Activated naive CD4-positive, alpha-beta T cell treated with anti-CD3 and anti-CD28 coated beads, Interleukin-2, amount 50 U/mL, for 24 hours (primary cell): ENCODE data around the gene CBR1.
A peak's percentile ranks its signal among the peaks of the same experiment; 100 is the strongest.
"Not testable (repeated sequence)": the region's sequence is repeated elsewhere in the genome, so short reads cannot be mapped to it uniquely, and the experiment has no call there.

Source experiments
- H3K27ac Mint-ChIP-seq: one replicate; pipeline ENCODE4 v1.8.0; 2021; ENCODE audit warnings: mild to moderate bottlenecking, mixed read lengths
- H3K27me3 Mint-ChIP-seq: one replicate; pipeline ENCODE4 v1.8.0; 2021; ENCODE audit warnings: mixed read lengths
- H3K36me3 Mint-ChIP-seq: one replicate; pipeline ENCODE4 v1.8.0; 2021; ENCODE audit warnings: mixed read lengths
- H3K4me1 Mint-ChIP-seq: one replicate; pipeline ENCODE4 v1.8.0; 2021; ENCODE audit warnings: mixed read lengths
- H3K4me3 Mint-ChIP-seq: one replicate; pipeline ENCODE4 v1.8.0; 2021; ENCODE audit warnings: mild to moderate bottlenecking, mixed read lengths
- H3K9me3 Mint-ChIP-seq: one replicate; pipeline ENCODE4 v1.8.0; 2021; ENCODE audit warnings: mixed read lengths

The CBR1 gene

GRCh38 chr21:36065497-36066036, 4.3 kb upstream of the CBR1 start:
- Mint-ChIP-seq H3K27me3 (no peaks in the 10 kb centered on the region), H3K9me3 (no peaks in the 10 kb centered on the region), H3K4me1 (peaks cover 19% of the 10 kb centered on the region), H3K36me3 (peaks cover 2% of the 10 kb centered on the region), H3K4me3 (no peak overlapping the region), H3K27ac (peak overlapping the region; percentile 33)

DNA sequence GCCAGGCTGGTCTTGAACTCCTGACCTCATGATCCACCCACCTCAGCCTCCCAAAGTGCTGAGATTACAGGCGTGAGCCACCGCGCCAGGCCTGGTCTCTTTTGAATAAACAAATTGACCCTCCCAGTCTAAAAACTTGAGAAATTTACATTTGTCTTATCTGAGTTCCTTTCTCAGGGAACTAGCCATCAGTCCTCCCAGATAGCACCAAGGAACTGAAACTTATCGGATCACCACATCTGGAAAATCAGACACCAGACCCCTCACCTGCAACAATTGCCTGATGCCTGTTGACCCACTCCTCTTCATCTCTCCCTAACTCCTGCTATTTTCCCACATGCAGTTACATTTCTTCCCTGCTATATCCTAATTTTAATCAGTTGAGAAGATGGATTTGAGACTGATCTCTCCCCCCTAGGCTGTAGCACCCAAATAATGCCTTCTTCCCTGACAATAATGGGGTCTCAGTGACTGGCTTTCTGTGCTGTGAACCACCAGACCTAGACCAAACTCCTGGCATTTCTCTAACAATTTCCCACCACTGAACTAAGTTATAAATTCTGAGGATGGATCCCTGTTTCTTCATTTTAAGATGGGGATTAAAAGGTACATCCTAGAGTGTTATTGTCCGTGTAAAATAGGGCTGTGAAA, 951 bp upstream of the CBR1 start:
- H3K27me3 Mint-ChIP-seq: no peaks in the 10 kb centered on the region
- peak overlapping the region; percentile 61 for H3K27ac Mint-ChIP-seq
- H3K4me1 Mint-ChIP-seq: peaks cover 47% of the 10 kb centered on the region
- H3K36me3 Mint-ChIP-seq: peaks cover 14% of the 10 kb centered on the region
- no peaks in the 10 kb centered on the region for H3K9me3 Mint-ChIP-seq
- peak overlapping the region; percentile 84 for H3K4me3 Mint-ChIP-seq

DNA sequence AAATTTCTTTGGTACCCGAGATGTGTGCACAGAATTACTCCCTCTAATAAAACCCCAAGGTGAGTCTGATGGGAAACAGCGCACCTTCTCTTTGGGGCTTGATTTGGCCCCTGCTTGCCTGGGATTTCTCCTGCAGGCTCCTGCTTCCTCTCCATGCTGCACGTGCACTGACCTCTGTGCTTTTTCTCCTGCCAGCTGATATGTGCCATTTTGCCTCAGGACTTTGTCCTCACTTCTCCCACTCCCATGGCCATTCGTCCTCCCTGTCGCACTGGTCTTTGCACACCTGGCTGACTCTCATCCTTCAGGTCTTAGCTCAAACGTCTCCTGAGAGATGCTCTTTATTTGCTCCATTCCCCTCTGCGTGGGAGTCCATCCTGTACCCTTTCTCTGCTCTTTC, 1.2 kb downstream of the CBR1 start:
- H3K9me3 Mint-ChIP-seq: no peaks in the 10 kb centered on the region
- peak overlapping the region; percentile 84 for H3K4me3 Mint-ChIP-seq
- peak overlapping the region; percentile 76 for H3K27ac Mint-ChIP-seq
- H3K36me3 Mint-ChIP-seq: peaks cover 14% of the 10 kb centered on the region
- H3K4me1 Mint-ChIP-seq: peaks cover 50% of the 10 kb centered on the region
- H3K27me3 Mint-ChIP-seq: no peaks in the 10 kb centered on the region

- peaks cover 14% of the 10 kb centered on the region for H3K36me3 Mint-ChIP-seq
- H3K27me3 Mint-ChIP-seq: no peaks in the 10 kb centered on the region
- H3K4me1 Mint-ChIP-seq: peaks cover 59% of the 10 kb centered on the region
- no peak overlapping the region for H3K27ac Mint-ChIP-seq
- H3K9me3 Mint-ChIP-seq: no peaks in the 10 kb centered on the region
- peak overlapping the region; percentile 84 for H3K4me3 Mint-ChIP-seq
Observed at GRCh38 chr21:36072453-36073162, 2.8 kb downstream of the CBR1 start.

- no peak overlapping the region for H3K4me3 Mint-ChIP-seq
- no peak overlapping the region for H3K27ac Mint-ChIP-seq
- peaks cover 65% of the 10 kb centered on the region for H3K4me1 Mint-ChIP-seq
- no peaks in the 10 kb centered on the region for H3K9me3 Mint-ChIP-seq
- no peaks in the 10 kb centered on the region for H3K27me3 Mint-ChIP-seq
- H3K36me3 Mint-ChIP-seq: peaks cover 14% of the 10 kb centered on the region
Observed at GRCh38 chr21:36073181-36073580, 3.4 kb downstream of the CBR1 start.

- H3K36me3 Mint-ChIP-seq: peaks cover 14% of the 10 kb centered on the region
- not testable (repeated sequence) for H3K9me3 Mint-ChIP-seq, H3K27me3 Mint-ChIP-seq, H3K27ac Mint-ChIP-seq, H3K4me3 Mint-ChIP-seq
- peaks cover 72% of the 10 kb centered on the region for H3K4me1 Mint-ChIP-seq
Observed at GRCh38 chr21:36073911-36074310, 4.1 kb downstream of the CBR1 start.

DNA sequence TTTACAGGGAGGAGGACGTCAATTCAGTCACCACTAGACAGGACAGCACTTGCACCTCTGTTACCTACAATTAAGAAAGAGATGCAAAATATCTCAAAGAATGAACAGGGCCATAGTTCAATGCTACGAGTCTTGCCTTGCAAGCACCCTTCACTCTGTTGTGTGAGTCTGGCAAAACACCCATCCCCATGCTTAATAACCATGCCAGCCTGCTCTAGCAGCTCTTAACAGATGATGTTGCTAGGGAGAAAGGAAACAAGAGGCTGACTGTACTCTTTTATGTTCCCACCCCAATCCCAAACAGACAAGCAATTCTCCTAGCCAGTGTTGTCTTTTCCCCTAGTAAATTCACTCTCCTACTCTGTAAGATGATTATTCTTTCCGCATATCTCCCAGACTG, 5.3 kb downstream of the CBR1 start:
- H3K4me1 Mint-ChIP-seq: peaks cover 73% of the 10 kb centered on the region
- H3K36me3 Mint-ChIP-seq: peaks cover 12% of the 10 kb centered on the region
- H3K27ac Mint-ChIP-seq: peak overlapping the region; percentile 71
- H3K9me3 Mint-ChIP-seq: no peaks in the 10 kb centered on the region
- no peak overlapping the region for H3K4me3 Mint-ChIP-seq
- H3K27me3 Mint-ChIP-seq: no peaks in the 10 kb centered on the region

- peak overlapping the region; percentile 71 for H3K27ac Mint-ChIP-seq
- H3K36me3 Mint-ChIP-seq: peaks cover 12% of the 10 kb centered on the region
- H3K4me1 Mint-ChIP-seq: peaks cover 69% of the 10 kb centered on the region
- H3K27me3 Mint-ChIP-seq: no peaks in the 10 kb centered on the region
- no peaks in the 10 kb centered on the region for H3K9me3 Mint-ChIP-seq
- H3K4me3 Mint-ChIP-seq: no peak overlapping the region
Observed at GRCh38 chr21:36075953-36076352, 6.1 kb downstream of the CBR1 start.

GRCh38 chr21:36076878-36077655, 7.2 kb downstream of the CBR1 start:
- Mint-ChIP-seq H3K9me3 (no peaks in the 10 kb centered on the region), H3K27me3 (no peaks in the 10 kb centered on the region), H3K27ac (peak overlapping the region; percentile 11), H3K4me3 (no peak overlapping the region), H3K36me3 (peaks cover 3% of the 10 kb centered on the region), H3K4me1 (peaks cover 58% of the 10 kb centered on the region)

DNA sequence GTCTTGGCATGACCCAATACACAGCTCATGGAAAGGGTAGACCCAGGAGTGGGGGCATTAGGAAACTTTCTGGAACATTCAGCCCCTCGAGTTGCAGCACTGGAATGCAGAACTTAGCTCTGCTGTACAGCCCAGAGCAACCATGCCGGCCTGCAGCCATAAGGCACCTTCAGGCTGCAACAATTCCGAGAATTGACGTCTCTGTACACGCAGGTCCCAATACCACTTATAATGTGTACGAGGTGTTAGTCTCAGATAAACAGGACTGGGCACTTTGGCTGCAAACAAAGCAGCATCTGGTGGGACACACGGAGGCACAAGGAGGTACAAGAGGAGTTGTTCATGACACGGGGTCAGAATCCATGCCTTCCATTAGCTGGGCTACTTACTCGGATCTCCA, 7.9 kb downstream of the CBR1 start:
- Mint-ChIP-seq H3K4me3 (no peak overlapping the region), H3K9me3 (no peaks in the 10 kb centered on the region), H3K27ac (no peak overlapping the region), H3K27me3 (no peaks in the 10 kb centered on the region), H3K4me1 (peaks cover 52% of the 10 kb centered on the region), H3K36me3 (no peaks in the 10 kb centered on the region)

DNA sequence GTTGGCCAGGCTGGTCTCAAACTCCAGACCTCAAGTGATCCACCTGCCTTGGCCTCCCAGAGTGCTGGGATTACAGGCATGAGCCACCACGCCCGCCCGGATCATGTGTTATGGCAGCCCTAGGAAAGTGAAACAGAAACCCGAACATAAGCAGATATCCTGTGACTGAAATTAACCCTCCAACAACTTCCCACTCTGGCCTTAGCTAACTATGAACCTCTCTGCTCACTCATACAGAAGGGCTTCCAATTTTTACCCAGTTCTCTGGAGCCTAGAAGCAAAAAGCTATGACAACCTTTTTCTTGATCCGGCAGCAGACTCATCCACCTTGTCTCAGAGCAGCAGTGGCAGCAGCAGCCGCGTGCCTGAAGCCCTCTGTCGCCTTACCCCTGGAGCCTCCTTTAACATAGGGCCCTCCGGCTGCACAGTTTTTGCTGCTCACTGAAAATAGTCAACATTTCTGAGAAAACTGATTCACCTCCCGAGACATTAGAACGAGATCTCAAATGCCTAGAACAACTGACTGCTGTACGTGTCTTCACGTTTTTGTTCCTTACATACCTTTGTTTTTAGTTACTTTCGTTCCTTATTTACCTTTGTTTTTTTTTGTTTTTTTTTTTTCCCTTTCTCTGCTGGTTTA, 9.3 kb downstream of the CBR1 start:
- Mint-ChIP-seq H3K9me3 (no peaks in the 10 kb centered on the region), H3K27ac (peak overlapping the region; percentile 97), H3K36me3 (no peaks in the 10 kb centered on the region), H3K27me3 (no peaks in the 10 kb centered on the region), H3K4me1 (peaks cover 45% of the 10 kb centered on the region), H3K4me3 (peak overlapping the region; percentile 82)

DNA sequence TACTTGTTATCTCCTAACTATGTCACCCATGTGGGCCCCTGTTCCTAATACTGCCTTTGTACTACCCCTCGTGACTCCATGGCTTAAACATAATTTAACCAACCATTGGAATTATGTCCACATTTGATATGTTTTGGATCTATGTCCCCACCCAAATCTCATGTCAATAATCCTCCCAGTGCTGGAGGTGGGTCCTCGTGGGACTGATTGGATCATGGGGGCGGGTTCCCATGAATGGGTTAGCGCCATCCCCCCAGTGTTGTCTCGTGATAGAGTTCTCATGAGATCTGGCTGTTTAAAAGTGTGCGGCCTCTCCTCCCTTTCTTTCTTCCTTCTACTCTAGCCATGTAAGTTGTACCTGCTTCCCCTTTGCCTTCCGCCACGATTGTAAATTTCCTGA, 9.8 kb downstream of the CBR1 start:
- peak overlapping the region; percentile 82 for H3K4me3 Mint-ChIP-seq
- no peaks in the 10 kb centered on the region for H3K36me3 Mint-ChIP-seq
- H3K27ac Mint-ChIP-seq: peak overlapping the region; percentile 97
- no peaks in the 10 kb centered on the region for H3K9me3 Mint-ChIP-seq
- H3K4me1 Mint-ChIP-seq: peaks cover 45% of the 10 kb centered on the region
- H3K27me3 Mint-ChIP-seq: no peaks in the 10 kb centered on the region

DNA sequence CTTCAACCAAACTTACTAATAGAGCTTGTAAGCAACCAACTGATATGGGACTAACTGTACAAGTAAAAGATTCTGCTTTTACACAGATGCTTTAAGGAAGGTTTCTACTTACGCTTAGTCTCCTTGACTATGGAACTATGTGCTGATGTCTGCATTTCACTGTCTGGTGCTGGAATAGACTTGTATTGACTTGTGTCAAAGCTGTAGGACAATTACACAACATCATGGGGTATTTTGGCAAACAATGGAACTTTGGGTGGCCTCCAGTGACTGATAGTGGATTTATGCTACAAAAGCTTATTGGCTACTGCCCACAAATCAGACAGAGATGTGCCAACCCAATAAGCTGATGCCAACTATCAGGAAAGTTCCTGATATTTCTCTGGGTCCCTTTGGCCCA, 10.6 kb downstream of the CBR1 start:
- H3K27me3 Mint-ChIP-seq: no peaks in the 10 kb centered on the region
- H3K9me3 Mint-ChIP-seq: no peaks in the 10 kb centered on the region
- peak overlapping the region; percentile 82 for H3K4me3 Mint-ChIP-seq
- peak overlapping the region; percentile 97 for H3K27ac Mint-ChIP-seq
- no peaks in the 10 kb centered on the region for H3K36me3 Mint-ChIP-seq
- peaks cover 44% of the 10 kb centered on the region for H3K4me1 Mint-ChIP-seq

GRCh38 chr21:36082237-36082664, 12.4 kb downstream of the CBR1 start:
- H3K36me3 Mint-ChIP-seq: no peaks in the 10 kb centered on the region
- no peak overlapping the region for H3K27ac Mint-ChIP-seq
- H3K9me3 Mint-ChIP-seq: no peaks in the 10 kb centered on the region
- H3K4me3 Mint-ChIP-seq: no peak overlapping the region
- H3K27me3 Mint-ChIP-seq: no peaks in the 10 kb centered on the region
- peaks cover 44% of the 10 kb centered on the region for H3K4me1 Mint-ChIP-seq

- Mint-ChIP-seq H3K4me1 (peaks cover 17% of the 10 kb centered on the region), H3K9me3 (no peaks in the 10 kb centered on the region), H3K36me3 (no peaks in the 10 kb centered on the region), H3K27me3 (peaks cover 1% of the 10 kb centered on the region), H3K27ac (no peak overlapping the region), H3K4me3 (no peak overlapping the region)
Observed at GRCh38 chr21:36087362-36088138, 17.7 kb downstream of the CBR1 start.
